ENCODE measurements around the gene TSEN2. TPM values are rescaled to one million over a fixed set of nuclear protein-coding genes. Genes with fewer than 3 reads are reported as not detected.
"Not testable (repeated sequence)": the region's sequence is repeated elsewhere in the genome, so short reads cannot be mapped to it uniquely, and the experiment has no call there.

Gene TSEN2
- total RNA-seq, 2 experiments from 2014 or later: 19.4 to 21.4 TPM

DNA sequence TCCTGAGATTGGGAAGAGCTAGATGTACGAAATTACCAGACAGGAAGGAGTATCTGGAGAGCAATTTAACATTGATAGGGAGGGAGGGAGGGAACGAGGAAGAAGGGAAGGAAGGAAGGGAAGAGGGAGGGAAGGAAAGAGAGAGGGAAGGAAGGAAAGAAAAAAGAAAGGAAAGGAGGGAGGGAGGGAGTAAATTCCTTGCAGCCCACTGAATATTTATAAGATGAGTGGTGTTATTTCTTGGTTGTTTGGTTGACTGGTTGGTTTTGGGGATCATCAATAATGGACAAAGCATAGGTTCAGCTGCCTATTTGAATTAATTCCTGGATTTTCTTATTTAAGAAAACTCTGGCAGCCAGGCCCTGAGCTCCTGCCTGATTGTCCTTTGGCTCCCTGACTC is 15.5 kb upstream of the TSEN2 start:
- ATAC-seq (no peak), DNase-seq (no peak)
- H3K9me3 Mint-ChIP-seq: no peaks in the 10 kb centered on the region
- intact Hi-C loops (cut with micrococcal nuclease): no loop called here
- no peak overlapping the region for H3K27ac Mint-ChIP-seq
- peaks cover 15% of the 10 kb centered on the region for H3K4me1 Mint-ChIP-seq (ENCODE audit: low read depth)
- H3K27me3 Mint-ChIP-seq: no peaks in the 10 kb centered on the region
- H3K36me3 Mint-ChIP-seq (ENCODE audit: low read depth): no peaks in the 10 kb centered on the region
- no peak overlapping the region for H3K4me3 Mint-ChIP-seq
- ChIA-PET POLR2A (no interaction called here), CTCF (interaction anchor here (1.5 to 3.9 kb wide), 2 partner anchors 11 to 331 kb away, joined by 3 to 24 read pairs; no protein-coding TSS in a partner anchor)
- TF ChIP-seq, protein P1, sequence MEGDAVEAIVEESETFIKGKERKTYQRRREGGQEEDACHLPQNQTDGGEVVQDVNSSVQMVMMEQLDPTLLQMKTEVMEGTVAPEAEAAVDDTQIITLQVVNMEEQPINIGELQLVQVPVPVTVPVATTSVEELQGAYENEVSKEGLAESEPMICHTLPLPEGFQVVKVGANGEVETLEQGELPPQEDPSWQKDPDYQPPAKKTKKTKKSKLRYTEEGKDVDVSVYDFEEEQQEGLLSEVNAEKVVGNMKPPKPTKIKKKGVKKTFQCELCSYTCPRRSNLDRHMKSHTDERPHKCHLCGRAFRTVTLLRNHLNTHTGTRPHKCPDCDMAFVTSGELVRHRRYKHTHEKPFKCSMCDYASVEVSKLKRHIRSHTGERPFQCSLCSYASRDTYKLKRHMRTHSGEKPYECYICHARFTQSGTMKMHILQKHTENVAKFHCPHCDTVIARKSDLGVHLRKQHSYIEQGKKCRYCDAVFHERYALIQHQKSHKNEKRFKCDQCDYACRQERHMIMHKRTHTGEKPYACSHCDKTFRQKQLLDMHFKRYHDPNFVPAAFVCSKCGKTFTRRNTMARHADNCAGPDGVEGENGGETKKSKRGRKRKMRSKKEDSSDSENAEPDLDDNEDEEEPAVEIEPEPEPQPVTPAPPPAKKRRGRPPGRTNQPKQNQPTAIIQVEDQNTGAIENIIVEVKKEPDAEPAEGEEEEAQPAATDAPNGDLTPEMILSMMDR (IDR thresholded peaks at IDR 0.05): no peak

DNA sequence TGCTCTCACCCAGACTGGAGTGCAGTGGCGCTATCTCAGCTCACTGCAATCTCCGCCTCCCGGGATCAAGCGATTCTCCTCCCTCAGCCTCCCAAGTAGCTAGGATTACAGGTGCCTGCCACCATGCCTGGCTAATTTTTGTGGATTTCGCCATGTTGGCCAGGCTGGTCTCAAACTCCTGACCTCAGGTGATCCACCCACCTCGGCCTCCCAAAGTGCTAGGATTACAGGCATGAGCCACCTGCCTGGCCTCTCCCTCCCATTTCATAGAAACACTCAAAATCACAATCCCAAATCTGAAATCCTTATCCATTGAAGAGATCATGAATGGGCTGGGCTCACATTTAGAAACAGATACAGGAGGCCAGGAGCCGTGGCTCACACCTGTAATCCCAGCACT is 15.1 kb upstream of the TSEN2 start:
- CTCF ChIA-PET: interaction anchor here (3.9 kb wide), 1 partner anchor 10 kb away, joined by 24 read pairs; no protein-coding TSS in a partner anchor
- H3K27ac Mint-ChIP-seq; H3K9me3 Mint-ChIP-seq; H3K27me3 Mint-ChIP-seq; H3K36me3 Mint-ChIP-seq (ENCODE audit: low read depth); intact Hi-C loops (cut with micrococcal nuclease); DNase-seq; H3K4me3 Mint-ChIP-seq; ATAC-seq: not testable (repeated sequence)
- peaks cover 15% of the 10 kb centered on the region for H3K4me1 Mint-ChIP-seq (ENCODE audit: low read depth)
- POLR2A ChIA-PET: interaction anchor here (1.0 kb wide), 1 partner anchor 15 kb away, joined by 8 read pairs; the partner anchor contains the start of gene TSEN2

DNA sequence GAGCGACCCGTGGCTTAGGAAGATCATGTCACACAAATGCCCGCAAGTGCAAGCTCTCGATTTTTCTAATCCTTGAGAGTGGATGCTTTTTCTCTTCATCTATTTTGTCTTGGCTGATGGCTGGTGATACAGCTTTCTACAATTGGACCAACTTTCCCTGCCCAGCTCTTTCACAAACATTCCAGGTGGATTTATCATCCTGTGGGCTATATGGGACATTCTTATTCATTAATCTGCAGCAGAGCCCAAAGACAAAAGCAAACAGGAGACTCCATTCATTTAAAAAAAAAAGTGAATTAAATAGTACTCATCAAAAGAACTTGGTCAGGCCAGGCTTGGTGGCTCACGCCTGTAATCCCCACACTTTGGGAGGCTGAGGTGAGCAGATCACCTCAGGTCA is 14.2 kb upstream of the TSEN2 start:
- intact Hi-C loops (cut with micrococcal nuclease): no loop called here
- Mint-ChIP-seq H3K4me3 (no peak overlapping the region), H3K36me3 (ENCODE audit: low read depth) (no peaks in the 10 kb centered on the region), H3K27me3 (no peaks in the 10 kb centered on the region), H3K9me3 (no peaks in the 10 kb centered on the region), H3K4me1 (ENCODE audit: low read depth) (peaks cover 15% of the 10 kb centered on the region), H3K27ac (no peak overlapping the region)
- ChIA-PET POLR2A (interaction anchor here (0.6 to 1.0 kb wide), 2 partner anchors 15 to 197 kb away, joined by 3 to 8 read pairs; partner anchors contain the start of gene TSEN2), CTCF (interaction anchor here (0.9 to 3.9 kb wide), 6 partner anchors 8 to 335 kb away, joined by 3 to 24 read pairs (median 4); no protein-coding TSS in a partner anchor)
- no peak for ATAC-seq
- TF ChIP-seq, protein P1 (IDR thresholded peaks at IDR 0.05): no peak
- no peak for DNase-seq

DNA sequence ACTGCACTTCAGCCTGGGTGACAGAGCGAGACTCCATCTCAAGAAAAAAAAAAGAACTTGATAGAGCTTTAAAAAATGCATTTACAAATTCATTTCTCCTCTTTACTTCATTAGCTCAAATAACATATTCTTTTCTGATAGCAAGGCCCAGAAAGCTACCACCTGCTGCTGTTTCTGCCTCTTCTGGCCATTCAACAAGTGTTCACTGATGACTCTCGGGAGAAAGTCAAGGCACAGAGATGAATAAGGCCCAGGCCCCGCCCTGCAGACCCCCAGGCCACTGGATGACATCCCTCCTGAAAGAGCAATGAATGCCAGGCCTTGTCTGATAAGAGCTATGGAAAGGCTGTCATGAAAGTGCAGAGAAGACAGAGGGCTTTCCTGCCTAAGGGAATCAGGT is 13.6 kb upstream of the TSEN2 start:
- POLR2A ChIA-PET: interaction anchor here (0.6 to 1.7 kb wide), 3 partner anchors 13 to 198 kb away, joined by 3 to 8 read pairs (median 3); partner anchors contain the start of gene TSEN2
- no peak for DNase-seq
- H3K36me3 Mint-ChIP-seq (ENCODE audit: low read depth): no peaks in the 10 kb centered on the region
- TF ChIP-seq, protein P1 (IDR thresholded peaks at IDR 0.05): no peak
- peak overlapping the region; percentile 71 for H3K27ac Mint-ChIP-seq
- CTCF ChIA-PET: interaction anchor here (0.9 to 3.9 kb wide), 7 partner anchors 9 to 335 kb away, joined by 3 to 24 read pairs (median 4); no protein-coding TSS in a partner anchor
- intact Hi-C loops (cut with micrococcal nuclease): no loop called here
- no peaks in the 10 kb centered on the region for H3K9me3 Mint-ChIP-seq
- H3K4me3 Mint-ChIP-seq: no peak overlapping the region
- ATAC-seq: no peak
- peaks cover 15% of the 10 kb centered on the region for H3K4me1 Mint-ChIP-seq (ENCODE audit: low read depth)
- H3K27me3 Mint-ChIP-seq: no peaks in the 10 kb centered on the region

DNA sequence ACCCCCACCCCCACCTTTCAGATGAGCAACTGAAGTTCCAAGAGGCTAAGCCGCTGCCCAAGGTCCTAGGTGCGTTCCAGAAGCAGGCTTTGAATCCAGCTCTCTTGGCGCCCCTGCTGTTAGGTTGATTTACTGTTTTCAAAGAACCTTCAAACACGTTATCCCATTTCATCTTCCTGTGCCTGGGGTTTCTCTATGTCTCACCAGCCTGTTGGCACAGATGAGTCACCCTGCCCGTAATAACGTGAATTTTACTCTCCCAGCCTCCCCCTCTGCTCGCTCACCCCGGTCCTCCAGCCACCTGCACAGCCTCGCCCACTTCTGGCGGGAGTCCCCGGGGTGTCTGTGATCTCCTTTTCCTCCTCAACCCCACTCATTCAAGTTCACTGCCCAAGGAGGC is 13.0 kb upstream of the TSEN2 start:
- H3K27me3 Mint-ChIP-seq: no peaks in the 10 kb centered on the region
- TF ChIP-seq, protein P1 (IDR thresholded peaks at IDR 0.05): peak; percentile 24
- ChIA-PET POLR2A (interaction anchor here (0.7 to 1.7 kb wide), 2 partner anchors 12 to 33 kb away, joined by 3 to 8 read pairs; partner anchors contain the start of gene TSEN2), CTCF (interaction anchor here (1.2 to 3.9 kb wide), 5 partner anchors 8 to 336 kb away, joined by 3 to 24 read pairs (median 4); no protein-coding TSS in a partner anchor)
- DNase-seq: peak; percentile 86
- H3K27ac Mint-ChIP-seq: peak overlapping the region; percentile 71
- peak; percentile 98 for ATAC-seq
- H3K9me3 Mint-ChIP-seq: no peaks in the 10 kb centered on the region
- peaks cover 15% of the 10 kb centered on the region for H3K4me1 Mint-ChIP-seq (ENCODE audit: low read depth)
- no peaks in the 10 kb centered on the region for H3K36me3 Mint-ChIP-seq (ENCODE audit: low read depth)
- no peak overlapping the region for H3K4me3 Mint-ChIP-seq
- intact Hi-C loops (cut with micrococcal nuclease): no loop called here
